Vagina (tissue), 2 donors: Measurements from ENCODE around the gene C9orf85.

Experiments
- CTCF ChIP-seq, 3 experiments: fragments of 450-650 bp in 2 of 3; fragments of 200-600 bp in 1 of 3; sonication (generic) in 1 of 3; IDR thresholded peaks; one replicate each; pipeline ENCODE4 v1.5.1; 2017 to 2019; ENCODE audit warnings: antibody characterized with exemption in 3 of 3, mild to moderate bottlenecking in 2 of 3, moderate library complexity in 2 of 3
- POLR2A ChIP-seq, 2 donors: fragments of 450-650 bp; IDR thresholded peaks; one replicate each; pipeline ENCODE4 v1.6.1; 2017; ENCODE audit warnings: antibody characterized with exemption in 2 of 2, mild to moderate bottlenecking in 2 of 2, moderate library complexity in 2 of 2

GRCh38 chr9:72012646-72013045 is 101.2 kb downstream of the C9orf85 start:
- no peak for TF ChIP-seq POLR2A (IDR thresholded peaks at IDR 0.05)
- TF ChIP-seq CTCF (IDR thresholded peaks at IDR 0.05): no peak
